ENCODE measurements around the gene POLR3A.

Gene POLR3A

DNA sequence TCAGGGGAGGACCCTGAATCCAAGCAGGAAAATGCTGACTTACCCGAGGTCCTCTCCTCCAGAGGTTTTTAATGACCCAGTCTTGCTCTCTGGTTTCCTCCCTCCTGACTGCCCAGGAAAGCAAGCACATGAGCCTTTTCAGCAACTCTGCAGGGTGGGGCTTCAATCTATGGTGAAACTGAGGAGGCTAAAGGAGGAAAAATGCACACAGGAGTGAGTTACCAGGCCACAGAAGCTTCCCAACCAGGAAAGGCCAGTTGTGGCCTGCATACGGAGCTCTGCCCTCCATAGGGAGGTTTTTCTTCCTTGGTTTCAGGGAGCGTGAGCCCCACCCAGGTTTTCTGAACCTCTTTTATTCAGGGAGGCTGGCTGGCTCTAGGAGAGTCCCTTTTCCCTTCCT, 88.7 kb downstream of the POLR3A start:
- Histone ChIP-seq H3K27ac (no peak overlapping the region), H3K4me3 (ENCODE audit: low read depth, low read length) (no peak overlapping the region), H3K9me3 (ENCODE audit: severe bottlenecking) (no peaks in the 10 kb centered on the region), H3K36me3 (no peaks in the 10 kb centered on the region), H3K27me3 (ENCODE audit: insufficient read depth, low read depth, severe bottlenecking) (no peaks in the 10 kb centered on the region)
- TF ChIP-seq, protein P1, sequence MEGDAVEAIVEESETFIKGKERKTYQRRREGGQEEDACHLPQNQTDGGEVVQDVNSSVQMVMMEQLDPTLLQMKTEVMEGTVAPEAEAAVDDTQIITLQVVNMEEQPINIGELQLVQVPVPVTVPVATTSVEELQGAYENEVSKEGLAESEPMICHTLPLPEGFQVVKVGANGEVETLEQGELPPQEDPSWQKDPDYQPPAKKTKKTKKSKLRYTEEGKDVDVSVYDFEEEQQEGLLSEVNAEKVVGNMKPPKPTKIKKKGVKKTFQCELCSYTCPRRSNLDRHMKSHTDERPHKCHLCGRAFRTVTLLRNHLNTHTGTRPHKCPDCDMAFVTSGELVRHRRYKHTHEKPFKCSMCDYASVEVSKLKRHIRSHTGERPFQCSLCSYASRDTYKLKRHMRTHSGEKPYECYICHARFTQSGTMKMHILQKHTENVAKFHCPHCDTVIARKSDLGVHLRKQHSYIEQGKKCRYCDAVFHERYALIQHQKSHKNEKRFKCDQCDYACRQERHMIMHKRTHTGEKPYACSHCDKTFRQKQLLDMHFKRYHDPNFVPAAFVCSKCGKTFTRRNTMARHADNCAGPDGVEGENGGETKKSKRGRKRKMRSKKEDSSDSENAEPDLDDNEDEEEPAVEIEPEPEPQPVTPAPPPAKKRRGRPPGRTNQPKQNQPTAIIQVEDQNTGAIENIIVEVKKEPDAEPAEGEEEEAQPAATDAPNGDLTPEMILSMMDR (IDR thresholded peaks at IDR 0.05; ENCODE audit: low read depth, low read length): no peak
- no peak for DNase-seq

DNA sequence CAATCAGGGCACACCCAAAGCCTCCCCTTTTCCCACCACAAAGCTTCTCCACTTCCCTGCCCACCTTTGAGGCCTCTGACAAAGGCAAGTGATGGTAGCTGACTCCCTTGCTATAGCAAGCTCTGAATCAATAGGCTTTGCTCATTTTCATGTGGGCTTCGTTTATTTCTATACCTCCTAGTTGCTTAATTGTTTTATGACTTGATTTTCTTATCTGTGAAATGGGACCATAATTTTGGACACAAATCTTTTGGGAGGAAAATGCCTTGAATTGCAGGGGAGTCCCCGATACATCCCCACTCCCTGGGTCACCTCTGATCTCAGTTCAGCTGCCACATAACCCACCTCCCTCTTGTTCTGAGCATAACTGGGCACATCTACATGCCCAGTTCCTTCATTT, 89.1 kb downstream of the POLR3A start:
- Histone ChIP-seq H3K27me3 (ENCODE audit: insufficient read depth, low read depth, severe bottlenecking) (no peaks in the 10 kb centered on the region), H3K9me3 (ENCODE audit: severe bottlenecking) (no peaks in the 10 kb centered on the region), H3K27ac (no peak overlapping the region), H3K4me3 (ENCODE audit: low read depth, low read length) (no peak overlapping the region), H3K36me3 (no peaks in the 10 kb centered on the region)
- DNase-seq: no peak
- TF ChIP-seq, protein P1 (IDR thresholded peaks at IDR 0.05; ENCODE audit: low read depth, low read length): no peak

DNA sequence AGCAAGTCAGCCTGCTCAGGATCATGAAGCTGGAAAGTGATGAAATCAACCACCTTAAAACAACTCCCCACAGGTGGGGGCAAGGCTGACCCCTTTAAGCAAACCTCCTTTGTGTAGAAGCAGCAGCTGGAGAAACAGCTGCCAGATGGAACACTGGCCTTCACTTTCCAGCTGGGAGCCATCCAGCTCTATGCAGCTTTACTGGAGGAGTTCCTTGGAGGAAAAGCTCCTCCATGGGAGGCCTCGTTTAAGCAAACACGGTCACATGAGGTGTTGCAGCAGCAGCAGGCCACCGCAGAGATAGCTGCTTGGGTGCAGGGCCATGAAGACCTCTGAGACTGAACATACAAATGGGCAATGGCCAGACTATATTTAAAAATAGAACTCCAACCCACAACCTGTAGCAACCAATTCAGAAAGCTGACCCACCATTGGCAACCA, 89.7 kb downstream of the POLR3A start:
- Histone ChIP-seq H3K27ac (no peak overlapping the region), H3K27me3 (ENCODE audit: insufficient read depth, low read depth, severe bottlenecking) (no peaks in the 10 kb centered on the region), H3K9me3 (ENCODE audit: severe bottlenecking) (no peaks in the 10 kb centered on the region), H3K36me3 (no peaks in the 10 kb centered on the region), H3K4me3 (ENCODE audit: low read depth, low read length) (no peak overlapping the region)
- TF ChIP-seq, protein P1 (IDR thresholded peaks at IDR 0.05; ENCODE audit: low read depth, low read length): no peak
- no peak for DNase-seq

DNA sequence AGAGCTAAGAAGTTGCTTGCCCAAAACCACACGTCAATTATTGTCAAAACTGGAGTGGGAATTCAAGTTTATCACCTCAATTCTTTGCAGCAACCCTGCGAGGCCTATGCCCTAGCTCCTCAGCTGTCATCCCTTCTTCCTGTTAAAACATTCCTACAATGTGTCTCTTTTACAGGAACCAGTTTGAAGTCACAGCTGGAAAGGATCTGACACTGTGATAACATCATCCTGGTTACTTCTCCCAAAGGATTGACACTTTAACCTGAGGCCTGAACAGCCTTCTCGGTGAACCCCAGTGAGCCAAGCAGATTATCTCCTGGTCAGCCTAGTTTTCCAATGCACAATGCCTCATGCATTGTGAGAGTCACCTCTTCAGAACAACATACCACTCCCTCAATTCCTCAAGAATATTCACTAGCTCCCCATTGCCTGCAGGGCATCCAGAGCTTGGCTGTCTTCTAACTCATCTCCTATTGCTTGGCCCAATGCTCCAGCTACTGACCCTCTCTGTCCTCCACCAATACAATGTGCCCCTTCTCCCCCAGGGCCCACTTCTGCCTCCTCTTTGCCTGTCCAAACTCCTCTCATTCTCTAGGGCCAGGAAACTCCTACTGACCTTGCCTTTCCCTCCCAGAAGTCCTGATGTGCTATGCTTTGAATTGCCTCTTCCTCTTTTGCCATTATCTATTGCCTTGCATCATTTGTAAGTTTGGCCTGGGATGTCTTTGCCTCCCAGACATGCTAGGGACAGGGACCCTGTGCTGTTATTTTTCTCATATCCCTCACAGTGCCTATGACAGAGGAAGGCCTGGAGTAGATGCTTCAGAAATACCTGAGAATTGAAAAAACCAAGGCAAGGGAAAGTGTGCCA, 92.4 kb downstream of the POLR3A start:
- no peak for DNase-seq
- TF ChIP-seq, protein P1 (IDR thresholded peaks at IDR 0.05; ENCODE audit: low read depth, low read length): no peak
- no peak overlapping the region for H3K27ac ChIP-seq

DNA sequence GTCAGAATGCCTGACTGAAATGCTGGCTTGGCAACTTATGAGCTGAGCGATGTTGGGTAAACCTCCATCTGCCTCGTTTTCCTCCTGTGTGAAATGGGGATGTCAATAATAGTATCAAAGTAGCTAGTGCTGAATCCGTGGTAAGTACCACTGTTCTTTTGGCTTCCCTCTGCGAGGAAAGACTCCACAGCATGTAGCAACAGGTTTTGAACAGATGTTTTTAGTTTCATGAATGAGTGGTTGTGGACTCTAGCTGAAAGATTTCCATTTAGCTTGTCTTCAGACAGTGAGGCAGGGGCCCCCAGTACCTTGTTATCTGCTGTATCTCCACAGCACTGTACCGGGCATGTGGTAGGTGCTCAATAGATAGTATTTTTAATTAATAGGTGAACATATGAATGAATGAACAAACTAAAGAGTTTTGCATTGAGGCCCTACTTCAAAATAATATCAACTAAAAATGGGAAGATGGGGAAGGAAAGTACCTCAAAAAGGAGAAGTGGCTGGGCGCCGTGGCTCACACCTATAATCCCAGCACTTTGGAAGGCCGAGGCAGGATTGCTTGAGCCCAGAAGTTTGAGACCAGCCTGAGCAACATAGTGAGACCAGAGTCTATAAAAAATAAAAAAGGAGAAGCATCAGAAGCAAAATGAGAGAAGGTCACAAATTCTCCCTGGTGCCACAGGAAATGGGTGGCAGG, 97.1 kb downstream of the POLR3A start:
- TF ChIP-seq, protein P1 (IDR thresholded peaks at IDR 0.05; ENCODE audit: low read depth, low read length): no peak
- no peak overlapping the region for H3K4me3 ChIP-seq (ENCODE audit: low read depth, low read length)
- H3K27me3 ChIP-seq (ENCODE audit: insufficient read depth, low read depth, severe bottlenecking): no peaks in the 10 kb centered on the region
- H3K9me3 ChIP-seq (ENCODE audit: severe bottlenecking): no peaks in the 10 kb centered on the region
- DNase-seq: no peak
- H3K36me3 ChIP-seq: no peaks in the 10 kb centered on the region
- no peak overlapping the region for H3K27ac ChIP-seq

More for the DNA sequence above, 92.4 kb downstream of the POLR3A start:
- Histone ChIP-seq H3K9me3 (ENCODE audit: severe bottlenecking) (no peaks in the 10 kb centered on the region), H3K4me3 (ENCODE audit: low read depth, low read length) (no peak overlapping the region), H3K27me3 (ENCODE audit: insufficient read depth, low read depth, severe bottlenecking) (no peaks in the 10 kb centered on the region), H3K36me3 (no peaks in the 10 kb centered on the region)

Measured in WERI-Rb-1 (cell line).